ENCODE measurements around the gene TBC1D1.
"Not testable (repeated sequence)": the region's sequence is repeated elsewhere in the genome, so short reads cannot be mapped to it uniquely, and the experiment has no call there.

TBC1D1 gene

GRCh38 chr4:38017609-38018008, 126.7 kb downstream of the TBC1D1 start:
- no peak overlapping the region for H3K4me3 ChIP-seq (ENCODE audit: low read depth in 1 of 2, low read length in 1 of 2)
- no peaks in the 10 kb centered on the region for H3K9me3 ChIP-seq
- no peaks in the 10 kb centered on the region for H3K27me3 ChIP-seq
- peaks cover 66% of the 10 kb centered on the region for H3K36me3 ChIP-seq
- no peak overlapping the region for H3K27ac ChIP-seq
- TF ChIP-seq CTCF (IDR thresholded peaks at IDR 0.05): no peak
- no peaks in the 10 kb centered on the region for H3K4me1 ChIP-seq (ENCODE audit: control insufficient read depth in 1 of 2, insufficient read depth in 1 of 2, low read depth in 1 of 2, low read length in 1 of 2)

- TF ChIP-seq CTCF (IDR thresholded peaks at IDR 0.05): no peak
- Histone ChIP-seq H3K9me3 (no peaks in the 10 kb centered on the region), H3K4me1 (ENCODE audit: control insufficient read depth in 1 of 2, insufficient read depth in 1 of 2, low read depth in 1 of 2, low read length in 1 of 2) (peaks cover 0 to 8% of the 10 kb centered on the region in 2 experiments), H3K27me3 (no peaks in the 10 kb centered on the region), H3K36me3 (peaks cover 78% of the 10 kb centered on the region), H3K4me3 (ENCODE audit: low read depth in 1 of 2, low read length in 1 of 2) (no peak overlapping the region), H3K27ac (no peak overlapping the region)
Measured at GRCh38 chr4:38020386-38020785, 129.5 kb downstream of the TBC1D1 start.

GRCh38 chr4:38020961-38021360, 130.1 kb downstream of the TBC1D1 start:
- H3K36me3 ChIP-seq: peaks cover 78% of the 10 kb centered on the region
- H3K4me1 ChIP-seq (ENCODE audit: control insufficient read depth in 1 of 2, insufficient read depth in 1 of 2, low read depth in 1 of 2, low read length in 1 of 2); H3K27ac ChIP-seq; H3K9me3 ChIP-seq; H3K4me3 ChIP-seq (ENCODE audit: low read depth in 1 of 2, low read length in 1 of 2); H3K27me3 ChIP-seq: not testable (repeated sequence)

- Histone ChIP-seq H3K4me1 (ENCODE audit: control insufficient read depth in 1 of 2, insufficient read depth in 1 of 2, low read depth in 1 of 2, low read length in 1 of 2) (peaks cover 0 to 8% of the 10 kb centered on the region in 2 experiments), H3K27ac (no peak overlapping the region), H3K27me3 (no peaks in the 10 kb centered on the region), H3K4me3 (ENCODE audit: low read depth in 1 of 2, low read length in 1 of 2) (no peak overlapping the region), H3K36me3 (peaks cover 76% of the 10 kb centered on the region), H3K9me3 (no peaks in the 10 kb centered on the region)
- TF ChIP-seq CTCF (IDR thresholded peaks at IDR 0.05): no peak
Measured at GRCh38 chr4:38021751-38022150, 130.9 kb downstream of the TBC1D1 start.

- H3K9me3 ChIP-seq: no peaks in the 10 kb centered on the region
- no peaks in the 10 kb centered on the region for H3K27me3 ChIP-seq
- H3K4me1 ChIP-seq (ENCODE audit: control insufficient read depth in 1 of 2, insufficient read depth in 1 of 2, low read depth in 1 of 2, low read length in 1 of 2): peaks cover 0 to 8% of the 10 kb centered on the region in 2 experiments
- peak overlapping the region; percentile 26 for H3K27ac ChIP-seq
- no peak for TF ChIP-seq CTCF (IDR thresholded peaks at IDR 0.05)
- no peak overlapping the region for H3K4me3 ChIP-seq (ENCODE audit: low read depth in 1 of 2, low read length in 1 of 2)
- peaks cover 83% of the 10 kb centered on the region for H3K36me3 ChIP-seq
Measured at GRCh38 chr4:38023347-38024205, 132.7 kb downstream of the TBC1D1 start.

- H3K27me3 ChIP-seq: no peaks in the 10 kb centered on the region
- peaks cover 0 to 8% of the 10 kb centered on the region in 2 experiments for H3K4me1 ChIP-seq (ENCODE audit: control insufficient read depth in 1 of 2, insufficient read depth in 1 of 2, low read depth in 1 of 2, low read length in 1 of 2)
- peaks cover 89% of the 10 kb centered on the region for H3K36me3 ChIP-seq
- H3K4me3 ChIP-seq (ENCODE audit: low read depth in 1 of 2, low read length in 1 of 2): no peak overlapping the region
- peak overlapping the region; percentile 26 for H3K27ac ChIP-seq
- TF ChIP-seq CTCF (IDR thresholded peaks at IDR 0.05): no peak
- H3K9me3 ChIP-seq: no peaks in the 10 kb centered on the region
Measured at GRCh38 chr4:38024206-38024509, 133.3 kb downstream of the TBC1D1 start.
